ENCODE data around the gene RASGEF1B.

DNA sequence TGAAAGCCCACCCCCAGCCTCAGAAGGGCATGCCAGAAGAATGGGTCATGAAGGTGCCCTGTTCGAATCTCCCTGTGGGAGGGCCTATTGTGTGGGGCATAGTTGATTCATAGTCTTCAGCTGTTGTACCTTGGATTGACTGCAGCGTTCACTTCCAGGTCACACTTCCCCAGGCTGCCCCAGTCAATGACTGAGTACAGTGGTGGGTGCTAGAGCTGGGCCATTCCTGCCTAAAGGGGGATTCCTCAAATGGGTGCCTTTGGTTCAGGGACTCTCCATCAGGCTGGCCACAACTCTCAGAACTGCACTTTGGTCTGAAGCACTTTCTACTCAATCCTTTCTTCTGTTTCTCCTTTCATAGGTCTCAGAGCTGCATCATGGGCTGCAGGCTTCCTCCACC is 35.0 kb upstream of the RASGEF1B start:
- TF ChIP-seq, protein P1, sequence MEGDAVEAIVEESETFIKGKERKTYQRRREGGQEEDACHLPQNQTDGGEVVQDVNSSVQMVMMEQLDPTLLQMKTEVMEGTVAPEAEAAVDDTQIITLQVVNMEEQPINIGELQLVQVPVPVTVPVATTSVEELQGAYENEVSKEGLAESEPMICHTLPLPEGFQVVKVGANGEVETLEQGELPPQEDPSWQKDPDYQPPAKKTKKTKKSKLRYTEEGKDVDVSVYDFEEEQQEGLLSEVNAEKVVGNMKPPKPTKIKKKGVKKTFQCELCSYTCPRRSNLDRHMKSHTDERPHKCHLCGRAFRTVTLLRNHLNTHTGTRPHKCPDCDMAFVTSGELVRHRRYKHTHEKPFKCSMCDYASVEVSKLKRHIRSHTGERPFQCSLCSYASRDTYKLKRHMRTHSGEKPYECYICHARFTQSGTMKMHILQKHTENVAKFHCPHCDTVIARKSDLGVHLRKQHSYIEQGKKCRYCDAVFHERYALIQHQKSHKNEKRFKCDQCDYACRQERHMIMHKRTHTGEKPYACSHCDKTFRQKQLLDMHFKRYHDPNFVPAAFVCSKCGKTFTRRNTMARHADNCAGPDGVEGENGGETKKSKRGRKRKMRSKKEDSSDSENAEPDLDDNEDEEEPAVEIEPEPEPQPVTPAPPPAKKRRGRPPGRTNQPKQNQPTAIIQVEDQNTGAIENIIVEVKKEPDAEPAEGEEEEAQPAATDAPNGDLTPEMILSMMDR (IDR thresholded peaks at IDR 0.05) = no peak
- no peak for TF ChIP-seq POLR2A (IDR thresholded peaks at IDR 0.05)

Data from thyroid gland (tissue), 4 donors.